Measurements from ENCODE around the gene CDH13. TPM values are rescaled to one million over a fixed set of nuclear protein-coding genes. Genes with fewer than 3 reads are reported as not detected.

CDH13 gene
- total and polyA plus RNA-seq, 2 donors (not counting 3 experiments of a cell fraction or from before 2014, with no cell fraction given) = 96.6 to 124 TPM

GRCh38 chr16:83335076-83335475 is 708.3 kb downstream of the CDH13 start:
- Histone ChIP-seq H3K9me3 (replicated peaks; ENCODE audit: control insufficient read depth, insufficient read depth, low read length) (no peaks in the 10 kb centered on the region), H3K9me1 (replicated peaks; ENCODE audit: control insufficient read depth, extremely low read depth, insufficient read depth, low read length) (no peaks in the 10 kb centered on the region), H3K79me2 (ENCODE audit: control insufficient read depth, insufficient read depth, low read length) (no peaks in the 10 kb centered on the region), H2AFZ (ENCODE audit: low read depth, low read length) (no peak overlapping the region), H3K4me1 (ENCODE audit: control insufficient read depth, extremely low read depth, insufficient read depth, low read length) (peaks cover 37% of the 10 kb centered on the region), H3K9ac (replicated peaks; ENCODE audit: extremely low read depth, insufficient read depth, low read length) (no peak overlapping the region), H3K4me3 (replicated peaks in 1 of 3; ENCODE audit: insufficient read depth in 1 of 3, low read depth in 1 of 3, low read length in 3 of 3) (no peak overlapping the region), H3K27me3 (ENCODE audit: control insufficient read depth in 2 of 2, insufficient read depth in 2 of 2, low read length in 2 of 2) (no peaks in the 10 kb centered on the region), H3K27ac (ENCODE audit: insufficient read depth, low read depth, low read length) (no peak overlapping the region), H3K36me3 (ENCODE audit: control insufficient read depth in 2 of 2, extremely low read depth in 1 of 2, insufficient read depth in 2 of 2, low read length in 2 of 2) (no peaks in the 10 kb centered on the region), H3K4me2 (ENCODE audit: insufficient read depth, low read length) (no peak overlapping the region), H4K20me1 (replicated peaks; ENCODE audit: control insufficient read depth, extremely low read depth, insufficient read depth, low read length) (no peaks in the 10 kb centered on the region)
- intact Hi-C loops (cut with micrococcal nuclease) = no loop called here
- FAIRE-seq (no peak), DNase-seq (ENCODE audit: low read depth, low spot score) (no peak)
- ChIA-PET CTCF (interaction anchor here (0.6 to 1.7 kb wide), 2 partner anchors 17 to 31 kb away, joined by 3 to 4 read pairs; no protein-coding TSS in a partner anchor), POLR2A (no interaction called here)
- TF ChIP-seq CTCF (IDR thresholded peaks at IDR 0.05; ENCODE audit: extremely low read depth in 1 of 2, insufficient read depth in 1 of 2, low read depth in 1 of 2, low read length in 2 of 2) = no peak
- no peak for TF ChIP-seq JUN (IDR thresholded peaks at IDR 0.05; ENCODE audit: borderline replicate concordance, insufficient read depth, insufficient read length, low read depth)
- TF ChIP-seq POLR2A (IDR thresholded peaks at IDR 0.05; ENCODE audit: low read depth, low read length) = no peak
- TF ChIP-seq MYC (IDR thresholded peaks at IDR 0.05; ENCODE audit: low read depth, low read length) = no peak
- TF ChIP-seq POLR2AphosphoS5 (IDR thresholded peaks at IDR 0.05; ENCODE audit: insufficient read depth, low read depth, low read length) = no peak
- no peak for TF ChIP-seq GATA2 (IDR thresholded peaks at IDR 0.05; ENCODE audit: insufficient read depth, insufficient read length, low read depth, low read length)
- no peak for TF ChIP-seq FOS (IDR thresholded peaks at IDR 0.05; ENCODE audit: borderline replicate concordance, insufficient read depth, low read length)
- dilution Hi-C loops (cut with MboI; ENCODE audit: extremely low pct_ligation_motif_present, low sequenced_read_pairs) = no loop called here
- BruUV-seq (replicated peaks) = no TSS peak

All from endothelial cell of umbilical vein (primary cell).